SK-N-SH treated with all-trans-retinoic acid at 6 μM for 48 hours (cell line): Measurements from ENCODE around the gene RFNG.

Experiments used
- ATAC-seq: fragments of 200-7000 bp; cut with Tn5 transposase; 3 replicates; pipeline ENCODE4 v1.9.1; 2020; ENCODE audit warnings: mild to moderate bottlenecking, moderate library complexity
- ARNTL ChIP-seq: fragments of 450-650 bp; formaldehyde crosslinking; IDR thresholded peaks from 2 replicates; pipeline ENCODE4 v1.5.0; 2020; ENCODE audit warnings: low read depth, mild to moderate bottlenecking, moderate library complexity, borderline replicate concordance
- BACH2 ChIP-seq: fragments of 250-450 bp; sonication (Bioruptor Pico); IDR thresholded peaks from 2 replicates; pipeline ENCODE4 v1.9.0; 2021; ENCODE audit warnings: mild to moderate bottlenecking, borderline replicate concordance
- CSDC2 ChIP-seq: fragments of 250-450 bp; sonication (Bioruptor Pico); IDR thresholded peaks from 2 replicates; pipeline ENCODE4 v1.5.0; 2020; ENCODE audit warnings: mild to moderate bottlenecking, moderate library complexity
- ESRRG ChIP-seq: fragments of 250-450 bp; sonication (Bioruptor Pico); IDR thresholded peaks from 2 replicates; pipeline ENCODE4 v1.6.1; 2021; ENCODE audit warnings: mild to moderate bottlenecking
- GLIS3 ChIP-seq: fragments of 250-450 bp; sonication (Bioruptor Pico); IDR thresholded peaks from 2 replicates; pipeline ENCODE4 v1.5.0; 2020; ENCODE audit warnings: mild to moderate bottlenecking, moderate library complexity
- ISL1 ChIP-seq: fragments of 250-450 bp; sonication (Bioruptor Pico); IDR thresholded peaks from 2 replicates; pipeline ENCODE4 v2.1.2; 2022; ENCODE audit warnings: mild to moderate bottlenecking, moderate library complexity
- OSR1 ChIP-seq: fragments of 250-450 bp; sonication (Bioruptor Pico); IDR thresholded peaks from 2 replicates; pipeline ENCODE4 v1.8.0; 2022; ENCODE audit warnings: moderate library complexity, mild to moderate bottlenecking, inconsistent platforms
- PPARA ChIP-seq: fragments of 250-450 bp; sonication (Bioruptor Pico); IDR thresholded peaks from 2 replicates; pipeline ENCODE4 v1.5.0; 2020; ENCODE audit warnings: mild to moderate bottlenecking, borderline replicate concordance
- RARB ChIP-seq: fragments of 250-450 bp; sonication (Bioruptor Pico); IDR thresholded peaks from 2 replicates; pipeline ENCODE4 v1.8.0; 2021; ENCODE audit warnings: mild to moderate bottlenecking, moderate library complexity
- SNAI2 ChIP-seq: fragments of 250-450 bp; sonication (Bioruptor Pico); IDR thresholded peaks from 2 replicates; pipeline ENCODE4 v1.5.0; 2020; ENCODE audit warnings: mild to moderate bottlenecking, moderate library complexity
- TCF4 ChIP-seq: fragments of 250-450 bp; sonication (Bioruptor Pico); IDR thresholded peaks from 2 replicates; pipeline ENCODE4 v1.8.0; 2021; ENCODE audit warnings: mild to moderate bottlenecking, moderate library complexity, borderline replicate concordance
- TOX ChIP-seq: fragments of 250-450 bp; sonication (Bioruptor Pico); IDR thresholded peaks from 2 replicates; pipeline ENCODE4 v1.8.0; 2021; ENCODE audit warnings: mild to moderate bottlenecking, moderate library complexity, borderline replicate concordance
- ZC3H10 ChIP-seq: fragments of 250-450 bp; sonication (Bioruptor Pico); IDR thresholded peaks from 2 replicates; pipeline ENCODE4 v1.5.1; 2021; ENCODE audit warnings: mild to moderate bottlenecking, moderate library complexity
- ZFP3 ChIP-seq: fragments of 250-450 bp; sonication (Bioruptor Pico); IDR thresholded peaks from 2 replicates; pipeline ENCODE4 v1.5.0; 2020; ENCODE audit warnings: mild to moderate bottlenecking, moderate library complexity
- ZFP30 ChIP-seq: fragments of 450-650 bp; formaldehyde crosslinking; IDR thresholded peaks from 2 replicates; pipeline ENCODE4 v1.5.0; 2022; ENCODE audit warnings: mild to moderate bottlenecking, moderate library complexity
- ZNF565 ChIP-seq: fragments of 450-650 bp; formaldehyde crosslinking; conservative IDR thresholded peaks from 2 replicates; pipeline ENCODE4 v1.5.0; 2020; ENCODE audit warnings: low read depth, mild to moderate bottlenecking, moderate library complexity
- ZNF70 ChIP-seq: fragments of 450-650 bp; formaldehyde crosslinking; IDR thresholded peaks from 2 replicates; pipeline ENCODE4 v1.5.0; 2020; ENCODE audit warnings: mild to moderate bottlenecking, moderate library complexity
- ZNF8 ChIP-seq: fragments of 450-650 bp; formaldehyde crosslinking; IDR thresholded peaks from 2 replicates; pipeline ENCODE4 v1.5.0; 2020; ENCODE audit warnings: mild to moderate bottlenecking, moderate library complexity
- TF ChIP-seq, protein P1 (sequence below): fragments of 250-450 bp; sonication (Bioruptor Pico); IDR thresholded peaks from 2 replicates; pipeline ENCODE4 v1.5.0; 2020; ENCODE audit warnings: mild to moderate bottlenecking, moderate library complexity
- TF ChIP-seq, protein P2 (sequence below): fragments of 250-450 bp; sonication (Bioruptor Pico); IDR thresholded peaks from 2 replicates; pipeline ENCODE4 v1.5.1; 2020; ENCODE audit warnings: low read depth, mild to moderate bottlenecking, moderate library complexity
- TF ChIP-seq, protein P3 (sequence below): fragments of 250-450 bp; sonication (Bioruptor Pico); IDR thresholded peaks from 2 replicates; pipeline ENCODE4 v1.5.1; 2021; ENCODE audit warnings: mild to moderate bottlenecking, moderate library complexity
- TF ChIP-seq, protein P4 (sequence below): fragments of 250-450 bp; sonication (Bioruptor Pico); IDR thresholded peaks from 2 replicates; pipeline ENCODE4 v1.8.0; 2020; ENCODE audit warnings: mild to moderate bottlenecking, moderate library complexity, borderline replicate concordance

Gene RFNG

DNA sequence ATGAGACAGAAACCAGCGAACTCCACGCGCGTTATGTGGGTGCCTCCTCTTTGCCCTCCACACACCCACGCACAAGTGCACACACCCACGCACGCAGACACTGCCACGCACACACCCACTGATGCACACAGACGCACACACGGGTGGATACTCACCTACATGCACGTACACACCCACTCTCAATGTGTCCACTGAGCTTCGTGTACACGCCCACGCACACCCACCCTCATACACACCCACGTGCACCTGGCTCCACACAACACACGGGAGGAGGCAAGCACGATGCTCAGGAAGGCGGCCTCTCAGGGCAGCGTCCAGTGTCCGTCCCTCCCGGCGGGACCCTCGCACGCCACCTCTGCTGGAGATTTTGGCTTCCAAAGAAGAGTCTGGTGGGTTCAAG is 4.2 kb downstream of the RFNG start:
- no peak for ATAC-seq
- TF ChIP-seq ZFP3 (CRISPR knock-in tag) (no peak), OSR1 (CRISPR knock-in tag) (no peak), ZNF70 (no peak), ZNF565 (CRISPR knock-in tag) (no peak), PPARA (CRISPR knock-in tag) (no peak), CSDC2 (no peak), TOX (no peak), ISL1 (CRISPR knock-in tag) (no peak), BACH2 (CRISPR knock-in tag) (no peak)
- TF ChIP-seq, protein P1, sequence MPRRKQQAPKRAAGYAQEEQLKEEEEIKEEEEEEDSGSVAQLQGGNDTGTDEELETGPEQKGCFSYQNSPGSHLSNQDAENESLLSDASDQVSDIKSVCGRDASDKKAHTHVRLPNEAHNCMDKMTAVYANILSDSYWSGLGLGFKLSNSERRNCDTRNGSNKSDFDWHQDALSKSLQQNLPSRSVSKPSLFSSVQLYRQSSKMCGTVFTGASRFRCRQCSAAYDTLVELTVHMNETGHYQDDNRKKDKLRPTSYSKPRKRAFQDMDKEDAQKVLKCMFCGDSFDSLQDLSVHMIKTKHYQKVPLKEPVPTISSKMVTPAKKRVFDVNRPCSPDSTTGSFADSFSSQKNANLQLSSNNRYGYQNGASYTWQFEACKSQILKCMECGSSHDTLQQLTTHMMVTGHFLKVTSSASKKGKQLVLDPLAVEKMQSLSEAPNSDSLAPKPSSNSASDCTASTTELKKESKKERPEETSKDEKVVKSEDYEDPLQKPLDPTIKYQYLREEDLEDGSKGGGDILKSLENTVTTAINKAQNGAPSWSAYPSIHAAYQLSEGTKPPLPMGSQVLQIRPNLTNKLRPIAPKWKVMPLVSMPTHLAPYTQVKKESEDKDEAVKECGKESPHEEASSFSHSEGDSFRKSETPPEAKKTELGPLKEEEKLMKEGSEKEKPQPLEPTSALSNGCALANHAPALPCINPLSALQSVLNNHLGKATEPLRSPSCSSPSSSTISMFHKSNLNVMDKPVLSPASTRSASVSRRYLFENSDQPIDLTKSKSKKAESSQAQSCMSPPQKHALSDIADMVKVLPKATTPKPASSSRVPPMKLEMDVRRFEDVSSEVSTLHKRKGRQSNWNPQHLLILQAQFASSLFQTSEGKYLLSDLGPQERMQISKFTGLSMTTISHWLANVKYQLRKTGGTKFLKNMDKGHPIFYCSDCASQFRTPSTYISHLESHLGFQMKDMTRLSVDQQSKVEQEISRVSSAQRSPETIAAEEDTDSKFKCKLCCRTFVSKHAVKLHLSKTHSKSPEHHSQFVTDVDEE = no peak
- TF ChIP-seq, protein P2, sequence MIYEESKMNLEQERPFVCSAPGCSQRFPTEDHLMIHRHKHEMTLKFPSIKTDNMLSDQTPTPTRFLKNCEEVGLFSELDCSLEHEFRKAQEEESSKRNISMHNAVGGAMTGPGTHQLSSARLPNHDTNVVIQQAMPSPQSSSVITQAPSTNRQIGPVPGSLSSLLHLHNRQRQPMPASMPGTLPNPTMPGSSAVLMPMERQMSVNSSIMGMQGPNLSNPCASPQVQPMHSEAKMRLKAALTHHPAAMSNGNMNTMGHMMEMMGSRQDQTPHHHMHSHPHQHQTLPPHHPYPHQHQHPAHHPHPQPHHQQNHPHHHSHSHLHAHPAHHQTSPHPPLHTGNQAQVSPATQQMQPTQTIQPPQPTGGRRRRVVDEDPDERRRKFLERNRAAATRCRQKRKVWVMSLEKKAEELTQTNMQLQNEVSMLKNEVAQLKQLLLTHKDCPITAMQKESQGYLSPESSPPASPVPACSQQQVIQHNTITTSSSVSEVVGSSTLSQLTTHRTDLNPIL = no peak

DNA sequence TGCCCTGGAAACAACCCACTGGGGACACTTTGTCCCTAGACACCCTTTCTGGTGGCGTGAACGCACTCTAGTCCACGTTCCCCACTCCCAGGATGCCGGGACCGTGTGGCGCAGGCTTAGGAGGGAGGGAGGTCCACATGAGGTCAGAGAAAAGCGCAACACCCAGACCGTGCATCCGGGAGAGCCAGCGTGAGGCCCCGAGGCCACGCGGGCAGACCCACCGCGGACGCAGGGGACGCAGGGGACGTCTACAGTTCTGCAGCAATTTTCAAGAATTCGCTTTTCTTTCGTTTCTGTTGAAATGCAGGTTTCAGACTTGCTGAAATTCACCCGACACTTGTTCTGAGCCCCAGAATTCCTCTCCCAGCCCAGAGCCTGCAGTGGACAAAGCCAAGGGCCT is 4.7 kb downstream of the RFNG start:
- TF ChIP-seq, protein P2 = no peak
- TF ChIP-seq ZNF8 = no peak
- TF ChIP-seq ZFP30 = no peak
- TF ChIP-seq, protein P3, sequence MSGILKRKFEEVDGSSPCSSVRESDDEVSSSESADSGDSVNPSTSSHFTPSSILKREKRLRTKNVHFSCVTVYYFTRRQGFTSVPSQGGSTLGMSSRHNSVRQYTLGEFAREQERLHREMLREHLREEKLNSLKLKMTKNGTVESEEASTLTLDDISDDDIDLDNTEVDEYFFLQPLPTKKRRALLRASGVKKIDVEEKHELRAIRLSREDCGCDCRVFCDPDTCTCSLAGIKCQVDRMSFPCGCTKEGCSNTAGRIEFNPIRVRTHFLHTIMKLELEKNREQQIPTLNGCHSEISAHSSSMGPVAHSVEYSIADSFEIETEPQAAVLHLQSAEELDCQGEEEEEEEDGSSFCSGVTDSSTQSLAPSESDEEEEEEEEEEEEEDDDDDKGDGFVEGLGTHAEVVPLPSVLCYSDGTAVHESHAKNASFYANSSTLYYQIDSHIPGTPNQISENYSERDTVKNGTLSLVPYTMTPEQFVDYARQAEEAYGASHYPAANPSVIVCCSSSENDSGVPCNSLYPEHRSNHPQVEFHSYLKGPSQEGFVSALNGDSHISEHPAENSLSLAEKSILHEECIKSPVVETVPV (CRISPR knock-in tag) = no peak
- TF ChIP-seq PPARA (CRISPR knock-in tag) = no peak
- no peak for TF ChIP-seq RARB (CRISPR knock-in tag)
- TF ChIP-seq, all 23 proteins: peak for 0
- no peak for ATAC-seq

DNA sequence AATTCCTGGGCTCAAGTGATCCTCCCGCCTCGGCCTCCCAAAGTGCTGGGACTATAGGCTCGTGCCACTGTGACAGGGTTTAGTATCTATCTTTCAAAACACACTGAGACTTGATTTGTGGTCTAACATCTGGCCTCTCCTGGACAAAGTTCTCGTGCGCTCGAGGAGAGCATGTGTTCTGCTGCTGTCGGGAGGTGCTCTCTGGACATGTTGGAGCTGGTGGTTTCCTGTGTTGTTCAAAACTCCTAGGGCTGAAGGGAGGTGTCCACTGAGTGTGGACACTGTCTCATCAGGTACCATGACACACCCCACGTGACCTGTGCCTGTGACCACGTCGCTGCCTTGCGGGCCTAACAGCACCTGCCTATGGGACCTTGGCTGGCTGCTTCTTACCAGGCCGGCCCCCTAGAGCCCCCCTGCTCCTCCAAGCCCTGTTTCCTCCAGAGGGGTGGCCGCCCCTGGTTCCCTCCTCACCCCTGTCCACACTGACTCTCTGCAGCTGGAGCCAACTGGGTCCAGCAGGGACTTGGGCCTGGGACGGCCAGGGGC is 5.6 kb downstream of the RFNG start:
- ATAC-seq = no peak

More for the DNA sequence above, 5.6 kb downstream of the RFNG start:
- TF ChIP-seq OSR1 (CRISPR knock-in tag) (no peak), ZNF70 (no peak), ZC3H10 (CRISPR knock-in tag) (no peak), TCF4 (CRISPR knock-in tag) (no peak), ZNF8 (no peak), ZNF565 (CRISPR knock-in tag) (no peak), ISL1 (CRISPR knock-in tag) (no peak), ESRRG (no peak), RARB (CRISPR knock-in tag) (no peak), TOX (no peak), GLIS3 (CRISPR knock-in tag) (no peak), SNAI2 (CRISPR knock-in tag) (no peak), CSDC2 (no peak), ZFP3 (CRISPR knock-in tag) (no peak), ARNTL (CRISPR knock-in tag) (no peak), BACH2 (CRISPR knock-in tag) (no peak), PPARA (CRISPR knock-in tag) (no peak)
- TF ChIP-seq, protein P2 = no peak
- TF ChIP-seq, protein P3 (CRISPR knock-in tag) = no peak
- TF ChIP-seq, protein P4, sequence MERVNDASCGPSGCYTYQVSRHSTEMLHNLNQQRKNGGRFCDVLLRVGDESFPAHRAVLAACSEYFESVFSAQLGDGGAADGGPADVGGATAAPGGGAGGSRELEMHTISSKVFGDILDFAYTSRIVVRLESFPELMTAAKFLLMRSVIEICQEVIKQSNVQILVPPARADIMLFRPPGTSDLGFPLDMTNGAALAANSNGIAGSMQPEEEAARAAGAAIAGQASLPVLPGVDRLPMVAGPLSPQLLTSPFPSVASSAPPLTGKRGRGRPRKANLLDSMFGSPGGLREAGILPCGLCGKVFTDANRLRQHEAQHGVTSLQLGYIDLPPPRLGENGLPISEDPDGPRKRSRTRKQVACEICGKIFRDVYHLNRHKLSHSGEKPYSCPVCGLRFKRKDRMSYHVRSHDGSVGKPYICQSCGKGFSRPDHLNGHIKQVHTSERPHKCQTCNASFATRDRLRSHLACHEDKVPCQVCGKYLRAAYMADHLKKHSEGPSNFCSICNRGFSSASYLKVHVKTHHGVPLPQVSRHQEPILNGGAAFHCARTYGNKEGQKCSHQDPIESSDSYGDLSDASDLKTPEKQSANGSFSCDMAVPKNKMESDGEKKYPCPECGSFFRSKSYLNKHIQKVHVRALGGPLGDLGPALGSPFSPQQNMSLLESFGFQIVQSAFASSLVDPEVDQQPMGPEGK (CRISPR knock-in tag) = no peak
- TF ChIP-seq, all 23 proteins: peak for 0
